Ishikawa (cell line): ENCODE measurements around the gene CHD8.

Source experiments
- CEBPB ChIP-seq: IDR thresholded peaks from 2 replicates; pipeline ENCODE4 v1.6.1; 2012
- CREB1 ChIP-seq: IDR thresholded peaks from 2 replicates; pipeline ENCODE4 v1.6.1; 2012; ENCODE audit warnings: low read depth
- EGR1 ChIP-seq: IDR thresholded peaks from 2 replicates; pipeline ENCODE4 v1.6.1; 2012
- MAX ChIP-seq: IDR thresholded peaks from 2 replicates; pipeline ENCODE4 v1.6.1; 2012
- REST ChIP-seq: IDR thresholded peaks from 2 replicates; pipeline ENCODE4 v1.6.1; 2012; ENCODE audit warnings: low read depth, mild to moderate bottlenecking
- TAF1 ChIP-seq: IDR thresholded peaks from 2 replicates; pipeline ENCODE4 v1.6.1; 2012; ENCODE audit warnings: low read depth, mild to moderate bottlenecking
- YY1 ChIP-seq: IDR thresholded peaks from 2 replicates; pipeline ENCODE4 v1.6.1; 2012; ENCODE audit warnings: low read depth

GRCh38 chr14:21426692-21427091, 29.2 kb downstream of the CHD8 start:
- no peak for TF ChIP-seq CREB1
- TF ChIP-seq EGR1: no peak
- TF ChIP-seq YY1: no peak
- no peak for TF ChIP-seq CEBPB
- TF ChIP-seq MAX: no peak
- no peak for TF ChIP-seq REST
- TF ChIP-seq TAF1: no peak
